ENCODE data around the gene VGLL2. TPM values are rescaled to one million over a fixed set of nuclear protein-coding genes. Genes with fewer than 3 reads are reported as not detected.

Gene VGLL2
- total RNA-seq, 1 experiment from 2014 or later, result not detected

DNA sequence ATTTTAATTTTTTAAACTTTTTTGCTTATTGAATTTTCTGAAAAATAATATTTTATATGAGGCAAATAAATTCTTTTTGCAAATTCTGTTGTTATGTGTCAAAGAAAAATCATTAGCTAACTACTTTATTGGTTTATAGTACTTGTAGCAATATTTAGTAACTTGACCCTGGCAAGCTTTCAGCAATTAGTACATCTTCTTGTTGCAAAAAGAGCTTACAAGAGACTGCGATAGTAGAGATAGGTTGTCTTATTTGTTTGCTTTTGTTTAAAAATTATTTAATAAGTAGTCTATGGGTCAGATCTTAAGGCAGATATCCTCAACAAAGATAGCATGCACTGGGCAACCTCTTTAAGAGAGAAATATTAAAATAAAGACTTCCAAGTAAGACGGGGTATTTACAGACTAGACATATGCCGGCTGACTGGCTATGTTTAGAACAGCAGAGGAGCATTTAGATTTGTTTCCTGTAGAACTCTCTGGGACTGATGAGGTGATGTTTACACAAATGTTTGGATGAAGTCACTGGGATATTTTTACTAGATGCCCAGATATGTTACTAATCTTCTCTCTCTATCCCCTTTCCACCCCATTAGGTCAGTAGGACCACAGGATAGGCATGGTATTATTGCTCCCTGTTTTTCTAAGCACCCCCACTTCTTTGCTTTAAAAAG is 25.0 kb downstream of the VGLL2 start:
- no peak for DNase-seq (ENCODE audit: low spot score)
- ATAC-seq, result no peak
- Mint-ChIP-seq H3K9me3 (peaks cover 5% of the 10 kb centered on the region; the same call in 1 of the 2 replicates), H3K4me1 (no peaks in the 10 kb centered on the region), H3K4me3 (no peak overlapping the region), H3K36me3 (no peaks in the 10 kb centered on the region), H3K27ac (no peak overlapping the region), H3K27me3 (ENCODE audit: low read depth) (no peaks in the 10 kb centered on the region)
- CTCF ChIA-PET, result no interaction called here
- TF ChIP-seq, protein P1, sequence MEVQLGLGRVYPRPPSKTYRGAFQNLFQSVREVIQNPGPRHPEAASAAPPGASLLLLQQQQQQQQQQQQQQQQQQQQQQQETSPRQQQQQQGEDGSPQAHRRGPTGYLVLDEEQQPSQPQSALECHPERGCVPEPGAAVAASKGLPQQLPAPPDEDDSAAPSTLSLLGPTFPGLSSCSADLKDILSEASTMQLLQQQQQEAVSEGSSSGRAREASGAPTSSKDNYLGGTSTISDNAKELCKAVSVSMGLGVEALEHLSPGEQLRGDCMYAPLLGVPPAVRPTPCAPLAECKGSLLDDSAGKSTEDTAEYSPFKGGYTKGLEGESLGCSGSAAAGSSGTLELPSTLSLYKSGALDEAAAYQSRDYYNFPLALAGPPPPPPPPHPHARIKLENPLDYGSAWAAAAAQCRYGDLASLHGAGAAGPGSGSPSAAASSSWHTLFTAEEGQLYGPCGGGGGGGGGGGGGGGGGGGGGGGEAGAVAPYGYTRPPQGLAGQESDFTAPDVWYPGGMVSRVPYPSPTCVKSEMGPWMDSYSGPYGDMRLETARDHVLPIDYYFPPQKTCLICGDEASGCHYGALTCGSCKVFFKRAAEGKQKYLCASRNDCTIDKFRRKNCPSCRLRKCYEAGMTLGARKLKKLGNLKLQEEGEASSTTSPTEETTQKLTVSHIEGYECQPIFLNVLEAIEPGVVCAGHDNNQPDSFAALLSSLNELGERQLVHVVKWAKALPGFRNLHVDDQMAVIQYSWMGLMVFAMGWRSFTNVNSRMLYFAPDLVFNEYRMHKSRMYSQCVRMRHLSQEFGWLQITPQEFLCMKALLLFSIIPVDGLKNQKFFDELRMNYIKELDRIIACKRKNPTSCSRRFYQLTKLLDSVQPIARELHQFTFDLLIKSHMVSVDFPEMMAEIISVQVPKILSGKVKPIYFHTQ (CRISPR knock-in tag; IDR thresholded peaks at IDR 0.05), result no peak
- TF ChIP-seq, protein P2, sequence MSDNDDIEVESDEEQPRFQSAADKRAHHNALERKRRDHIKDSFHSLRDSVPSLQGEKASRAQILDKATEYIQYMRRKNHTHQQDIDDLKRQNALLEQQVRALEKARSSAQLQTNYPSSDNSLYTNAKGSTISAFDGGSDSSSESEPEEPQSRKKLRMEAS (CRISPR knock-in tag; IDR thresholded peaks at IDR 0.05), result no peak
- TF ChIP-seq PRRX2 (CRISPR knock-in tag; IDR thresholded peaks at IDR 0.05), result no peak
- TF ChIP-seq, protein P3, sequence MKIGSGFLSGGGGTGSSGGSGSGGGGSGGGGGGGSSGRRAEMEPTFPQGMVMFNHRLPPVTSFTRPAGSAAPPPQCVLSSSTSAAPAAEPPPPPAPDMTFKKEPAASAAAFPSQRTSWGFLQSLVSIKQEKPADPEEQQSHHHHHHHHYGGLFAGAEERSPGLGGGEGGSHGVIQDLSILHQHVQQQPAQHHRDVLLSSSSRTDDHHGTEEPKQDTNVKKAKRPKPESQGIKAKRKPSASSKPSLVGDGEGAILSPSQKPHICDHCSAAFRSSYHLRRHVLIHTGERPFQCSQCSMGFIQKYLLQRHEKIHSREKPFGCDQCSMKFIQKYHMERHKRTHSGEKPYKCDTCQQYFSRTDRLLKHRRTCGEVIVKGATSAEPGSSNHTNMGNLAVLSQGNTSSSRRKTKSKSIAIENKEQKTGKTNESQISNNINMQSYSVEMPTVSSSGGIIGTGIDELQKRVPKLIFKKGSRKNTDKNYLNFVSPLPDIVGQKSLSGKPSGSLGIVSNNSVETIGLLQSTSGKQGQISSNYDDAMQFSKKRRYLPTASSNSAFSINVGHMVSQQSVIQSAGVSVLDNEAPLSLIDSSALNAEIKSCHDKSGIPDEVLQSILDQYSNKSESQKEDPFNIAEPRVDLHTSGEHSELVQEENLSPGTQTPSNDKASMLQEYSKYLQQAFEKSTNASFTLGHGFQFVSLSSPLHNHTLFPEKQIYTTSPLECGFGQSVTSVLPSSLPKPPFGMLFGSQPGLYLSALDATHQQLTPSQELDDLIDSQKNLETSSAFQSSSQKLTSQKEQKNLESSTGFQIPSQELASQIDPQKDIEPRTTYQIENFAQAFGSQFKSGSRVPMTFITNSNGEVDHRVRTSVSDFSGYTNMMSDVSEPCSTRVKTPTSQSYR (CRISPR knock-in tag; IDR thresholded peaks at IDR 0.05), result no peak
- TF ChIP-seq, protein P4, sequence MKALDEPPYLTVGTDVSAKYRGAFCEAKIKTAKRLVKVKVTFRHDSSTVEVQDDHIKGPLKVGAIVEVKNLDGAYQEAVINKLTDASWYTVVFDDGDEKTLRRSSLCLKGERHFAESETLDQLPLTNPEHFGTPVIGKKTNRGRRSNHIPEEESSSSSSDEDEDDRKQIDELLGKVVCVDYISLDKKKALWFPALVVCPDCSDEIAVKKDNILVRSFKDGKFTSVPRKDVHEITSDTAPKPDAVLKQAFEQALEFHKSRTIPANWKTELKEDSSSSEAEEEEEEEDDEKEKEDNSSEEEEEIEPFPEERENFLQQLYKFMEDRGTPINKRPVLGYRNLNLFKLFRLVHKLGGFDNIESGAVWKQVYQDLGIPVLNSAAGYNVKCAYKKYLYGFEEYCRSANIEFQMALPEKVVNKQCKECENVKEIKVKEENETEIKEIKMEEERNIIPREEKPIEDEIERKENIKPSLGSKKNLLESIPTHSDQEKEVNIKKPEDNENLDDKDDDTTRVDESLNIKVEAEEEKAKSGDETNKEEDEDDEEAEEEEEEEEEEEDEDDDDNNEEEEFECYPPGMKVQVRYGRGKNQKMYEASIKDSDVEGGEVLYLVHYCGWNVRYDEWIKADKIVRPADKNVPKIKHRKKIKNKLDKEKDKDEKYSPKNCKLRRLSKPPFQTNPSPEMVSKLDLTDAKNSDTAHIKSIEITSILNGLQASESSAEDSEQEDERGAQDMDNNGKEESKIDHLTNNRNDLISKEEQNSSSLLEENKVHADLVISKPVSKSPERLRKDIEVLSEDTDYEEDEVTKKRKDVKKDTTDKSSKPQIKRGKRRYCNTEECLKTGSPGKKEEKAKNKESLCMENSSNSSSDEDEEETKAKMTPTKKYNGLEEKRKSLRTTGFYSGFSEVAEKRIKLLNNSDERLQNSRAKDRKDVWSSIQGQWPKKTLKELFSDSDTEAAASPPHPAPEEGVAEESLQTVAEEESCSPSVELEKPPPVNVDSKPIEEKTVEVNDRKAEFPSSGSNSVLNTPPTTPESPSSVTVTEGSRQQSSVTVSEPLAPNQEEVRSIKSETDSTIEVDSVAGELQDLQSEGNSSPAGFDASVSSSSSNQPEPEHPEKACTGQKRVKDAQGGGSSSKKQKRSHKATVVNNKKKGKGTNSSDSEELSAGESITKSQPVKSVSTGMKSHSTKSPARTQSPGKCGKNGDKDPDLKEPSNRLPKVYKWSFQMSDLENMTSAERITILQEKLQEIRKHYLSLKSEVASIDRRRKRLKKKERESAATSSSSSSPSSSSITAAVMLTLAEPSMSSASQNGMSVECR (CRISPR knock-in tag; IDR thresholded peaks at IDR 0.05; ENCODE audit: borderline replicate concordance), result no peak
- POLR2A ChIA-PET, result no interaction called here

DNA sequence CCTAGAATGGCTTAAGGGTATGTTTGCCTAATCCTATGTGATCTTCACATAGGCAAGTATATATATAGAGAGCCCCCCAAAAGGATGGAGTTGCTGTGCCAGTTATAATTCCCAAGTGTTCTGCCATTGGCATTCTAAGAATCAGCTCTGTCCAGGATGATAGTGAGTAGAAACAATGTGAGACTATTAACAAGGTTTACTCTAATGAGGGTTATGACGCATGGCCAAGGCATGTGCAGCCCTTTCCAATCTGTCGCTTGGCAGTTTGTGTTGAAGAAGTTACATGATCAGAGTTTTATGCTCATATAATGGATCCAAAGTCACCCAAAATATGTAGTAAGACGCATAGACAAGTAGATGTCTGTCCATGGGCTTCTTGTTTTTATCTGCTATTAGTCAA is 33.6 kb downstream of the VGLL2 start:
- H3K27me3 Mint-ChIP-seq (ENCODE audit: low read depth), result no peaks in the 10 kb centered on the region
- TF ChIP-seq ZNF263 (CRISPR knock-in tag; IDR thresholded peaks at IDR 0.05; ENCODE audit: low read depth), result no peak
- TF ChIP-seq, protein P5, sequence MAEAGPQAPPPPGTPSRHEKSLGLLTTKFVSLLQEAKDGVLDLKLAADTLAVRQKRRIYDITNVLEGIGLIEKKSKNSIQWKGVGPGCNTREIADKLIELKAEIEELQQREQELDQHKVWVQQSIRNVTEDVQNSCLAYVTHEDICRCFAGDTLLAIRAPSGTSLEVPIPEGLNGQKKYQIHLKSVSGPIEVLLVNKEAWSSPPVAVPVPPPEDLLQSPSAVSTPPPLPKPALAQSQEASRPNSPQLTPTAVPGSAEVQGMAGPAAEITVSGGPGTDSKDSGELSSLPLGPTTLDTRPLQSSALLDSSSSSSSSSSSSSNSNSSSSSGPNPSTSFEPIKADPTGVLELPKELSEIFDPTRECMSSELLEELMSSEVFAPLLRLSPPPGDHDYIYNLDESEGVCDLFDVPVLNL (CRISPR knock-in tag; IDR thresholded peaks at IDR 0.05; ENCODE audit: borderline replicate concordance, low read depth), result no peak
- TF ChIP-seq, protein P6, sequence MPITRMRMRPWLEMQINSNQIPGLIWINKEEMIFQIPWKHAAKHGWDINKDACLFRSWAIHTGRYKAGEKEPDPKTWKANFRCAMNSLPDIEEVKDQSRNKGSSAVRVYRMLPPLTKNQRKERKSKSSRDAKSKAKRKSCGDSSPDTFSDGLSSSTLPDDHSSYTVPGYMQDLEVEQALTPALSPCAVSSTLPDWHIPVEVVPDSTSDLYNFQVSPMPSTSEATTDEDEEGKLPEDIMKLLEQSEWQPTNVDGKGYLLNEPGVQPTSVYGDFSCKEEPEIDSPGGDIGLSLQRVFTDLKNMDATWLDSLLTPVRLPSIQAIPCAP (CRISPR knock-in tag; IDR thresholded peaks at IDR 0.05), result no peak
- no peak for TF ChIP-seq MYBL2 (CRISPR knock-in tag; IDR thresholded peaks at IDR 0.05)
- TF ChIP-seq, protein P7, sequence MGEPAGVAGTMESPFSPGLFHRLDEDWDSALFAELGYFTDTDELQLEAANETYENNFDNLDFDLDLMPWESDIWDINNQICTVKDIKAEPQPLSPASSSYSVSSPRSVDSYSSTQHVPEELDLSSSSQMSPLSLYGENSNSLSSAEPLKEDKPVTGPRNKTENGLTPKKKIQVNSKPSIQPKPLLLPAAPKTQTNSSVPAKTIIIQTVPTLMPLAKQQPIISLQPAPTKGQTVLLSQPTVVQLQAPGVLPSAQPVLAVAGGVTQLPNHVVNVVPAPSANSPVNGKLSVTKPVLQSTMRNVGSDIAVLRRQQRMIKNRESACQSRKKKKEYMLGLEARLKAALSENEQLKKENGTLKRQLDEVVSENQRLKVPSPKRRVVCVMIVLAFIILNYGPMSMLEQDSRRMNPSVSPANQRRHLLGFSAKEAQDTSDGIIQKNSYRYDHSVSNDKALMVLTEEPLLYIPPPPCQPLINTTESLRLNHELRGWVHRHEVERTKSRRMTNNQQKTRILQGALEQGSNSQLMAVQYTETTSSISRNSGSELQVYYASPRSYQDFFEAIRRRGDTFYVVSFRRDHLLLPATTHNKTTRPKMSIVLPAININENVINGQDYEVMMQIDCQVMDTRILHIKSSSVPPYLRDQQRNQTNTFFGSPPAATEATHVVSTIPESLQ (CRISPR knock-in tag; IDR thresholded peaks at IDR 0.05), result no peak
- TF ChIP-seq, protein P8, sequence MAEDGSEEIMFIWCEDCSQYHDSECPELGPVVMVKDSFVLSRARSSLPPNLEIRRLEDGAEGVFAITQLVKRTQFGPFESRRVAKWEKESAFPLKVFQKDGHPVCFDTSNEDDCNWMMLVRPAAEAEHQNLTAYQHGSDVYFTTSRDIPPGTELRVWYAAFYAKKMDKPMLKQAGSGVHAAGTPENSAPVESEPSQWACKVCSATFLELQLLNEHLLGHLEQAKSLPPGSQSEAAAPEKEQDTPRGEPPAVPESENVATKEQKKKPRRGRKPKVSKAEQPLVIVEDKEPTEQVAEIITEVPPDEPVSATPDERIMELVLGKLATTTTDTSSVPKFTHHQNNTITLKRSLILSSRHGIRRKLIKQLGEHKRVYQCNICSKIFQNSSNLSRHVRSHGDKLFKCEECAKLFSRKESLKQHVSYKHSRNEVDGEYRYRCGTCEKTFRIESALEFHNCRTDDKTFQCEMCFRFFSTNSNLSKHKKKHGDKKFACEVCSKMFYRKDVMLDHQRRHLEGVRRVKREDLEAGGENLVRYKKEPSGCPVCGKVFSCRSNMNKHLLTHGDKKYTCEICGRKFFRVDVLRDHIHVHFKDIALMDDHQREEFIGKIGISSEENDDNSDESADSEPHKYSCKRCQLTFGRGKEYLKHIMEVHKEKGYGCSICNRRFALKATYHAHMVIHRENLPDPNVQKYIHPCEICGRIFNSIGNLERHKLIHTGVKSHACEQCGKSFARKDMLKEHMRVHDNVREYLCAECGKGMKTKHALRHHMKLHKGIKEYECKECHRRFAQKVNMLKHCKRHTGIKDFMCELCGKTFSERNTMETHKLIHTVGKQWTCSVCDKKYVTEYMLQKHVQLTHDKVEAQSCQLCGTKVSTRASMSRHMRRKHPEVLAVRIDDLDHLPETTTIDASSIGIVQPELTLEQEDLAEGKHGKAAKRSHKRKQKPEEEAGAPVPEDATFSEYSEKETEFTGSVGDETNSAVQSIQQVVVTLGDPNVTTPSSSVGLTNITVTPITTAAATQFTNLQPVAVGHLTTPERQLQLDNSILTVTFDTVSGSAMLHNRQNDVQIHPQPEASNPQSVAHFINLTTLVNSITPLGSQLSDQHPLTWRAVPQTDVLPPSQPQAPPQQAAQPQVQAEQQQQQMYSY (CRISPR knock-in tag; IDR thresholded peaks at IDR 0.05), result no peak
- no peak for TF ChIP-seq NFATC4 (CRISPR knock-in tag; IDR thresholded peaks at IDR 0.05)
- TF ChIP-seq, protein P9, sequence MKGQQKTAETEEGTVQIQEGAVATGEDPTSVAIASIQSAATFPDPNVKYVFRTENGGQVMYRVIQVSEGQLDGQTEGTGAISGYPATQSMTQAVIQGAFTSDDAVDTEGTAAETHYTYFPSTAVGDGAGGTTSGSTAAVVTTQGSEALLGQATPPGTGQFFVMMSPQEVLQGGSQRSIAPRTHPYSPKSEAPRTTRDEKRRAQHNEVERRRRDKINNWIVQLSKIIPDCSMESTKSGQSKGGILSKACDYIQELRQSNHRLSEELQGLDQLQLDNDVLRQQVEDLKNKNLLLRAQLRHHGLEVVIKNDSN (CRISPR knock-in tag; IDR thresholded peaks at IDR 0.05), result no peak

More for the DNA sequence above, 33.6 kb downstream of the VGLL2 start:
- ChIA-PET POLR2A (no interaction called here), CTCF (no interaction called here)
- Mint-ChIP-seq H3K9me3 (no peaks in the 10 kb centered on the region), H3K36me3 (no peaks in the 10 kb centered on the region), H3K4me3 (no peak overlapping the region), H3K27ac (no peak overlapping the region), H3K4me1 (no peaks in the 10 kb centered on the region)
- DNase-seq (ENCODE audit: low spot score) (no peak), ATAC-seq (no peak)

Measured in WTC11 (cell line).